IPS-20b (cell line): Measurements from ENCODE around the gene CPNE9.

ENCODE experiments used
- H3K27ac ChIP-seq: one replicate; pipeline ENCODE4 v1.5.1; 2013; ENCODE audit warnings: low read length
- H3K27me3 ChIP-seq: 2 replicates; pipeline ENCODE4 v1.6.1; 2013; ENCODE audit warnings: mild to moderate bottlenecking, low read length, inconsistent platforms; ENCODE audit not compliant: insufficient read depth
- H3K36me3 ChIP-seq: 2 replicates; pipeline ENCODE4 v1.6.1; 2013; ENCODE audit warnings: low read depth, mild to moderate bottlenecking, inconsistent platforms, low read length, moderate library complexity; ENCODE audit not compliant: insufficient read depth
- H3K4me1 ChIP-seq: 2 replicates; pipeline ENCODE4 v1.6.1; 2013; ENCODE audit warnings: mild to moderate bottlenecking, control low read depth, inconsistent platforms, low read length, moderate library complexity; ENCODE audit not compliant: insufficient read depth
- H3K4me3 ChIP-seq: 2 replicates; pipeline ENCODE4 v1.5.1; 2013; ENCODE audit warnings: mild to moderate bottlenecking, low read length, inconsistent platforms
- H3K9ac ChIP-seq: 2 replicates; pipeline ENCODE4 v1.6.1; 2013; ENCODE audit warnings: low read depth, mild to moderate bottlenecking, inconsistent platforms, low read length, moderate library complexity
- H3K9me3 ChIP-seq: 2 replicates; pipeline ENCODE4 v1.6.1; 2013; ENCODE audit warnings: mild to moderate bottlenecking, low read depth, low read length, inconsistent platforms; ENCODE audit not compliant: insufficient read depth

The CPNE9 gene

GRCh38 chr3:9725775-9726515, 22.3 kb downstream of the CPNE9 start:
- Histone ChIP-seq H3K9me3 (no peaks in the 10 kb centered on the region), H3K4me3 (no peak overlapping the region)

DNA sequence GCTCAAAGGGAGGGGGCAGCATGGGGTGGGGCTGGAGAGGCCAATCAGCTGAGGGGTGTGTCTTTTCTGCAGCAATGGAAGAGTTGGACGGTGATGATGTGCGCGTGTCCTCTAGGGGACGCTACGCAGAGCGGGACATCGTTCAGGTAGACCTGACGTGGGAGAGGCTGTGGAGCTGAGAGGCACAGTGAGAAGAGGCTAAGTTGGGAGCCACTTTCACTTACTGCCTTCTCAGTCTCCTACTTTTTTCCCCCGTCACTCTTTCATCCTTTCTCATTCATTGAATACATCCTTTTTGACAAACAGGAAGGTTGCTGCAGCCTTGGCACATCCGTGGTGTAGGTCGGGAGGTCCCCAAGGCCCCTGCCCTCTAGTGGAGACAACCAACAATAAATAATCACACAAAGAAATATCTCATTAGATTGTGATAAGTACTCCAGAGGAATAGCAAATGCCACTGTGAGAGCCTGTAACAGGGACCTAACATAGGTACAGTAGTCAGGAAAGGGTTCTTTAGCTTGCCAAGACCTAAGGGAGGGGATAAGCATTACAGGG, 23.5 kb downstream of the CPNE9 start:
- no peaks in the 10 kb centered on the region; the same call in 1 of the 2 replicates for H3K4me1 ChIP-seq
- H3K36me3 ChIP-seq: no peaks in the 10 kb centered on the region
- peak overlapping the region; percentile 59 for H3K4me3 ChIP-seq
- no peaks in the 10 kb centered on the region for H3K9me3 ChIP-seq
- H3K9ac ChIP-seq: no peak overlapping the region
- no peak overlapping the region for H3K27ac ChIP-seq
- no peaks in the 10 kb centered on the region for H3K27me3 ChIP-seq

More at GRCh38 chr3:9725775-9726515, 22.3 kb downstream of the CPNE9 start:
- Histone ChIP-seq H3K27me3 (no peaks in the 10 kb centered on the region), H3K27ac (no peak overlapping the region), H3K9ac (no peak overlapping the region), H3K4me1 (no peaks in the 10 kb centered on the region; the same call in 1 of the 2 replicates), H3K36me3 (no peaks in the 10 kb centered on the region)

- H3K9me3 ChIP-seq: no peaks in the 10 kb centered on the region
- no peak overlapping the region for H3K27ac ChIP-seq
- no peaks in the 10 kb centered on the region; the same call in 1 of the 2 replicates for H3K4me1 ChIP-seq
- H3K27me3 ChIP-seq: no peaks in the 10 kb centered on the region
- H3K36me3 ChIP-seq: no peaks in the 10 kb centered on the region
- no peak overlapping the region for H3K4me3 ChIP-seq
- no peak overlapping the region for H3K9ac ChIP-seq
Observed at GRCh38 chr3:9727743-9728142, 24.1 kb downstream of the CPNE9 start.

- H3K4me1 ChIP-seq: no peaks in the 10 kb centered on the region; the same call in none of the 2 replicates
- no peaks in the 10 kb centered on the region for H3K9me3 ChIP-seq
- H3K27ac ChIP-seq: no peak overlapping the region
- H3K36me3 ChIP-seq: peaks cover 7% of the 10 kb centered on the region
- H3K4me3 ChIP-seq: no peak overlapping the region
- no peaks in the 10 kb centered on the region for H3K27me3 ChIP-seq
- H3K9ac ChIP-seq: no peak overlapping the region
Observed at GRCh38 chr3:9729419-9729818, 25.8 kb downstream of the CPNE9 start.

DNA sequence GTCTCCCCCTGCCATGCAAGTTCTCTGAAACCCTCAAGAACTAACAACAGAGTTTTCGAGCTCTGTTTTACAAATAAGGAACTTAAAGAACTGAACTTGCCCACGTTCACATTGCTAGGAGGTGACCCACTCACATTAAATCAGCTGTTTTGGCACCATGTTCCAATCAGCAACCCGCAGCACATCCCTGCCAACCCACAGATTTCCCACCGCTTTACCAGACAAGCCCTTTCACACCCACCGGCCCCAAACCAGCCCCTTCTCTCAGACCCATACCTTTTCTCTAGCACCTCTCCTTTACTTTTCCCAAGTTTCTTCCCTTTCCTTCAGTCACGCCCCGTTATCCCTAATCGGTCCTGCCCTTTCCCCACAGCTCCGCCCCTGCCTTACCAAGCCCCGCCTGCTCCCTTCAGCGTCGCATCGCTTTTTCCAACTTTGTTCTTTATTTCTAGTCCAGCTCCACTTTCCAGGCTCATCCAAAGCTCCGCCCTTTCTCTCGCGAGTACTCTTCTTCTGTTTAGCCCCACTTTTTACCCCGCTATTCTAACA, 27.1 kb downstream of the CPNE9 start:
- Histone ChIP-seq H3K4me3 (peak overlapping the region; percentile 91), H3K27me3 (no peaks in the 10 kb centered on the region), H3K9ac (peak overlapping the region; percentile 59; the same call in 1 of the 2 replicates), H3K27ac (no peak overlapping the region), H3K9me3 (no peaks in the 10 kb centered on the region), H3K36me3 (peaks cover 20% of the 10 kb centered on the region), H3K4me1 (no peaks in the 10 kb centered on the region; the same call in none of the 2 replicates)

GRCh38 chr3:9731206-9732079, 27.8 kb downstream of the CPNE9 start, which contains the start of gene BRPF1:
Gene BRPF1, plus strand, starts transcription at chr3:9731735. Its CDS starts 2,406 bp downstream, at chr3:9734141.
- Histone ChIP-seq H3K36me3 (peaks cover 26% of the 10 kb centered on the region), H3K27me3 (no peaks in the 10 kb centered on the region), H3K9ac (peak within 1 kb of the TSS; percentile 99), H3K4me3 (peak within 1 kb of the TSS; percentile 91), H3K27ac (peak within 1 kb of the TSS; percentile 83), H3K4me1 (no peaks in the 10 kb centered on the region; the same call in none of the 2 replicates), H3K9me3 (no peaks in the 10 kb centered on the region)

DNA sequence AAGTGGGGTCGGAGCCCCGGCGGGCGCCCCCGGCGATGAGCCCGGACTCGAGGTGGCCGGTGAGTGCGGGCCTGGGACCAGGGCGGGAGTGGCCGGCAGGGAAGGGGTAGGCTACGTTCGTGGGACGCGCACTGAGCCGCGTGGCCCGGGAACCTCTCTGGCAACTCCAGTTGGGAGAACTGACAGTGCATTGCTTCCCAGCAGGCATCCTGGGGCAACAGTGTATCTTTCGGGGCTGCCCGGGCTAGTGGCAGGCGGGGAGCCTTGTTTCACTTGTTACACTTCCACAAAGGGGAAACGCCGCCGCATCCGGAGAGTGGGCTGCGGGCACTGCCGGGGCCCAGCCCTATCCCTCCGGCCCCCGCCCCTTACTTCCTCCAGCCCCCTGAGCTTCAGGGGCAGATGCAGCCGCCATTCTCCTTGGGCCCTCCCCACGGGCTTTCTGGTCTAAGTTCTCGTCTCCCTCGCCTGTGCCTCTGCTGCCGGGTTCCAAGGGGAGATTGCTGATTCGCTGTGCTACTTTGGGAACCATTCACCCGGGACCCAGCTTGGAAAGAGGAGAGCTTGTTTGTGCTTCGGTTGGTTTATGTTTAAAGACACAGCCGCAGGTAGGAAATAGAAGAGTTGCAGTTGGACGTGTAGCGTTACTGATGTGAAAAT, 28.6 kb downstream of the CPNE9 start:
- no peaks in the 10 kb centered on the region for H3K27me3 ChIP-seq
- peaks cover 34% of the 10 kb centered on the region for H3K36me3 ChIP-seq
- no peaks in the 10 kb centered on the region; the same call in 1 of the 2 replicates for H3K4me1 ChIP-seq
- H3K9ac ChIP-seq: peak overlapping the region; percentile 99
- H3K4me3 ChIP-seq: peak overlapping the region; percentile 91
- H3K9me3 ChIP-seq: no peaks in the 10 kb centered on the region
- H3K27ac ChIP-seq: peak overlapping the region; percentile 83

DNA sequence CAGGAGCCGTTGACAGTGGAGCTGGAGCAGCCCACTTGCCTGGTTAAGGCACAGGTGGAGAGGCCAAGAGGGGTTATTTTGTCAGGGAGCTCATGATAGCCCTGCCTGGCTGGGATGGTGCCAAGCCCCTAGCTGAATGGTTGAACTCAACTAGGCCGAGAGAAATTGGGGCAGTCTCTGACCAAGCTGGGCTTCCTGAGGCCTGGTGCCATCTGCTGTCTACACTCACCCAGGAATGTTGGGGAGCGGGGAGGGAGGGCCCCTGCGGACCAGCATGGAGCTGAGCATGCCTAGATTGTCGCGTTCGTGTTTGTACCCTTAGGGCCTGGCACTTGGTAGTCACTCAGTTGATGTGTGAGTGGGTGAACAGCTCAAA, 29.1 kb downstream of the CPNE9 start:
- H3K9me3 ChIP-seq: no peaks in the 10 kb centered on the region
- H3K27me3 ChIP-seq: no peaks in the 10 kb centered on the region
- H3K36me3 ChIP-seq: peaks cover 39% of the 10 kb centered on the region
- H3K9ac ChIP-seq: peak overlapping the region; percentile 99; the same call in 1 of the 2 replicates
- H3K4me3 ChIP-seq: peak overlapping the region; percentile 91
- no peak overlapping the region for H3K27ac ChIP-seq
- no peaks in the 10 kb centered on the region; the same call in 1 of the 2 replicates for H3K4me1 ChIP-seq

DNA sequence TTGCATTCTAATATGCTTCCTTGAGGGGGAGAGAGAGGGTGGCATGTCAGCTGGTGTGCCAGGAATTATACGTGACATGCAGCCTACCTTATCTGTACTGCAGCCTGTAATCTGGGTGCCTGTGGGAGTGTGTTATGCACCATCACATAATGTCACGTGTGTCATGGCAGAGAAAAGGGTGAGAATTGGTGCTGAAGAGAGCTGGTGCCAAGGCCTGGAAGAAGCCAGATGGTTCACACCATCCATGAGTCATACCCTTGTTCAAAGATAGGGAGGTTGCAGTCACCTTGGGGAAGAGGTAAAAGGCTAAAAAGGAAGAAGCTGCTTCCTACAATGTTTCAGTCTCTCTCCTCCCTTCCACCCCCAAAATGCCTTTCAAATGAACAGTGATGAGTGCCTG, 33.2 kb downstream of the CPNE9 start:
- no peaks in the 10 kb centered on the region for H3K27me3 ChIP-seq
- no peak overlapping the region for H3K4me3 ChIP-seq
- no peaks in the 10 kb centered on the region for H3K9me3 ChIP-seq
- no peaks in the 10 kb centered on the region; the same call in 1 of the 2 replicates for H3K4me1 ChIP-seq
- peaks cover 79% of the 10 kb centered on the region for H3K36me3 ChIP-seq
- H3K27ac ChIP-seq: no peak overlapping the region
- H3K9ac ChIP-seq: no peak overlapping the region

GRCh38 chr3:9739181-9739580, 35.5 kb downstream of the CPNE9 start:
- no peak overlapping the region for H3K4me3 ChIP-seq
- no peak overlapping the region for H3K9ac ChIP-seq
- peaks cover 98% of the 10 kb centered on the region for H3K36me3 ChIP-seq
- no peaks in the 10 kb centered on the region for H3K27me3 ChIP-seq
- no peaks in the 10 kb centered on the region for H3K4me1 ChIP-seq
- H3K27ac ChIP-seq: no peak overlapping the region
- H3K9me3 ChIP-seq: no peaks in the 10 kb centered on the region

DNA sequence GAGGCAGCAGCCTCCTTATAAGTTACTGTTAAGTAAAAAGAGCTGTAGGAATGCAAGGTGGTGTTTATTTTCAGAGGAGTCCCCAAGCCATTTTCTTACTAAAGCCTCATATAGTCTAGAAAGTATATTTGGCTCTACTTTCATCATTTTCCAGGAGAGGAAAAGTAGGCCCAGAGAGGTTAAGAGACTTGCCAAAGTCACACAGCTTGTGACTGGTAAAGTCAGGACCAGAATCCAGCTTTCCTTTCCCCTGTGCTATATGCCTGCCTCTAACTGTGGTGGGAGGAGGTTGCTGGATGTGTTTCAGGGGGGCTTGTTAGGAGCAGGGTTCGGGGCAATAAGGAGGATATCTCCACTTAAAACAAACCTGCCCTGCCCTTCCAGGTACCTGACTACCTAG, 38.9 kb downstream of the CPNE9 start:
- Histone ChIP-seq H3K4me1 (no peaks in the 10 kb centered on the region), H3K4me3 (no peak overlapping the region), H3K9ac (no peak overlapping the region), H3K27me3 (no peaks in the 10 kb centered on the region), H3K27ac (no peak overlapping the region), H3K9me3 (no peaks in the 10 kb centered on the region), H3K36me3 (peaks cover 100% of the 10 kb centered on the region)
